KMS-11 (cell line): ENCODE measurements around the gene CFTR.
"Not testable (repeated sequence)": the region's sequence is repeated elsewhere in the genome, so short reads cannot be mapped to it uniquely, and the experiment has no call there.

Experiments used
- H2AFZ ChIP-seq: fragments of 200-600 bp; sonication (generic); 2 replicates; pipeline ENCODE4 v1.6.1; 2016; ENCODE audit warnings: antibody characterized with exemption, mixed run types, low read depth
- H3K27ac ChIP-seq: fragments of 200-600 bp; sonication (generic); 2 replicates; pipeline ENCODE4 v1.6.1; 2016; ENCODE audit warnings: mild to moderate bottlenecking, mixed run types
- H3K27me3 ChIP-seq: fragments of 200-600 bp; sonication (generic); 2 replicates; pipeline ENCODE4 v1.6.1; 2017; ENCODE audit warnings: mild to moderate bottlenecking, low read depth, mixed run types, moderate library complexity; ENCODE audit not compliant: insufficient read depth
- H3K36me3 ChIP-seq: fragments of 200-600 bp; sonication (generic); 2 replicates; pipeline ENCODE4 v1.6.1; 2017; ENCODE audit warnings: mild to moderate bottlenecking, mixed run types; ENCODE audit not compliant: insufficient read depth
- H3K4me1 ChIP-seq: fragments of 200-600 bp; sonication (generic); 2 replicates; pipeline ENCODE4 v1.6.1; 2016; ENCODE audit warnings: mild to moderate bottlenecking, low read depth, mixed run types; ENCODE audit not compliant: poor library complexity, severe bottlenecking
- H3K4me2 ChIP-seq: fragments of 200-600 bp; sonication (generic); 2 replicates; pipeline ENCODE4 v1.7.0; 2016; ENCODE audit warnings: mild to moderate bottlenecking, mixed run types
- H3K4me3 ChIP-seq: fragments of 200-600 bp; sonication (generic); IDR thresholded peaks from 2 replicates; pipeline ENCODE4 v1.6.1; 2017; ENCODE audit warnings: low read depth, low read length, mixed read lengths; ENCODE audit not compliant: insufficient read depth
- H3K79me2 ChIP-seq: fragments of 200-600 bp; sonication (generic); 2 replicates; pipeline ENCODE4 v1.6.1; 2016; ENCODE audit warnings: low read depth, mixed run types; ENCODE audit not compliant: insufficient read depth
- H3K9ac ChIP-seq: fragments of 200-600 bp; sonication (generic); 2 replicates; pipeline ENCODE4 v1.6.1; 2016; ENCODE audit warnings: mild to moderate bottlenecking, mixed run types
- H4K20me1 ChIP-seq: fragments of 200-600 bp; sonication (generic); 2 replicates; pipeline ENCODE4 v1.6.1; 2016; ENCODE audit warnings: mild to moderate bottlenecking, mixed run types; ENCODE audit not compliant: insufficient read depth
- TF ChIP-seq, protein P1 (sequence below): fragments of 200-600 bp; sonication (generic); conservative IDR thresholded peaks from 2 replicates; pipeline ENCODE4 v1.6.1; 2017; ENCODE audit warnings: low read depth, mild to moderate bottlenecking, antibody characterized with exemption, low read length, moderate library complexity, mixed read lengths

Gene CFTR

DNA sequence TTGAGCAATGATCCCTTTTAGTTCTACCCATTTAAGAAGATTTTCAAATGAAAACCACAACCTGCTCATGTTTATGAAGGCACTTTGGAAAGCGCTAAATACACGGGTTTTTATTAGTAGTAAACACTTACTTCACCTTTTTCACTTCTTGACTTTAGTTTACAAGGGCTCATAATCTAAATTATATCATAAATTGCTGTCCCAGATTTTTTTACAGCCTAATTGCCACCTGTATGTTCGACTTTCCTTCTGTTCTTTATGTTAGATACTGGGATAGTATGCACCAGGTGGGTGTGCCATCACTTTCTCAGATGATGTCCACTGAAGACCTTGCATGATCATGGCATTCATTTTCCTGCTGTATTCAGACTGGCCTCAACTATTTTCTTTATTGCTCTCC, 22.5 kb downstream of the CFTR start:
- H3K27me3 ChIP-seq: no peaks in the 10 kb centered on the region
- no peaks in the 10 kb centered on the region for H3K79me2 ChIP-seq
- no peaks in the 10 kb centered on the region for H4K20me1 ChIP-seq
- no peaks in the 10 kb centered on the region for H3K36me3 ChIP-seq
- H3K4me1 ChIP-seq: no peaks in the 10 kb centered on the region
- H3K9ac ChIP-seq: no peak overlapping the region
- H3K4me3 ChIP-seq: no peak overlapping the region
- TF ChIP-seq, protein P1, sequence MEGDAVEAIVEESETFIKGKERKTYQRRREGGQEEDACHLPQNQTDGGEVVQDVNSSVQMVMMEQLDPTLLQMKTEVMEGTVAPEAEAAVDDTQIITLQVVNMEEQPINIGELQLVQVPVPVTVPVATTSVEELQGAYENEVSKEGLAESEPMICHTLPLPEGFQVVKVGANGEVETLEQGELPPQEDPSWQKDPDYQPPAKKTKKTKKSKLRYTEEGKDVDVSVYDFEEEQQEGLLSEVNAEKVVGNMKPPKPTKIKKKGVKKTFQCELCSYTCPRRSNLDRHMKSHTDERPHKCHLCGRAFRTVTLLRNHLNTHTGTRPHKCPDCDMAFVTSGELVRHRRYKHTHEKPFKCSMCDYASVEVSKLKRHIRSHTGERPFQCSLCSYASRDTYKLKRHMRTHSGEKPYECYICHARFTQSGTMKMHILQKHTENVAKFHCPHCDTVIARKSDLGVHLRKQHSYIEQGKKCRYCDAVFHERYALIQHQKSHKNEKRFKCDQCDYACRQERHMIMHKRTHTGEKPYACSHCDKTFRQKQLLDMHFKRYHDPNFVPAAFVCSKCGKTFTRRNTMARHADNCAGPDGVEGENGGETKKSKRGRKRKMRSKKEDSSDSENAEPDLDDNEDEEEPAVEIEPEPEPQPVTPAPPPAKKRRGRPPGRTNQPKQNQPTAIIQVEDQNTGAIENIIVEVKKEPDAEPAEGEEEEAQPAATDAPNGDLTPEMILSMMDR: no peak
- H3K27ac ChIP-seq: no peak overlapping the region
- H3K4me2 ChIP-seq: no peak overlapping the region
- H2AFZ ChIP-seq: no peak overlapping the region

GRCh38 chr7:117505238-117505637, 25.4 kb downstream of the CFTR start:
- H3K79me2 ChIP-seq: no peaks in the 10 kb centered on the region
- TF ChIP-seq, protein P1: no peak
- H3K36me3 ChIP-seq: no peaks in the 10 kb centered on the region
- H3K27me3 ChIP-seq: no peaks in the 10 kb centered on the region
- no peaks in the 10 kb centered on the region for H4K20me1 ChIP-seq
- H3K4me2 ChIP-seq: no peak overlapping the region
- H3K4me1 ChIP-seq: no peaks in the 10 kb centered on the region
- H3K9ac ChIP-seq: no peak overlapping the region
- H3K4me3 ChIP-seq: no peak overlapping the region
- no peak overlapping the region for H2AFZ ChIP-seq
- no peak overlapping the region for H3K27ac ChIP-seq

- TF ChIP-seq, protein P1: no peak
- no peak overlapping the region for H3K9ac ChIP-seq
- H3K4me2 ChIP-seq: no peak overlapping the region
- H3K36me3 ChIP-seq: no peaks in the 10 kb centered on the region
- H3K4me1 ChIP-seq: no peaks in the 10 kb centered on the region
- no peak overlapping the region for H3K27ac ChIP-seq
- no peak overlapping the region for H2AFZ ChIP-seq
- H3K79me2 ChIP-seq: no peaks in the 10 kb centered on the region
- H3K4me3 ChIP-seq: no peak overlapping the region
- no peaks in the 10 kb centered on the region for H3K27me3 ChIP-seq
- no peaks in the 10 kb centered on the region for H4K20me1 ChIP-seq
Measured at GRCh38 chr7:117508676-117509075, 28.9 kb downstream of the CFTR start.

DNA sequence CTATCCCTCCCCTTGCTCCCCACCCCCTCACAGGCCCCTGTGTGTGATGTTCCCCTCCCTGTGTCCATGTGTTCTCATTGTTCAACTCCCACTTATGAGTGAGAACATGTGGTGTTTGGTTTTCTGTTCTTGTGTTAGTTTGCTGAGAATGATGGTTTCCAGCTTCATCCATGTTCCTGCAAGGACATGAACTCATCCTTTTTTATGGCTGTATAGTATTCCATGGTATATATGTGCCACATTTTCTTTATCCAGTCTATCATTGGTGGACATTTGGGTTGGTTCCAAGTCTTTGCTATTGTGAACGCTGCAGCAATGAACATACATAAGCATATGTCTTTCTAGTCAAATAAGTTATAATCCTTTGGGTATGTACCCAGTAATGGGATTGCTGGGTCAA, 37.4 kb downstream of the CFTR start:
- not testable (repeated sequence) for H3K27me3 ChIP-seq, H3K27ac ChIP-seq, H3K4me1 ChIP-seq, H2AFZ ChIP-seq, H4K20me1 ChIP-seq, H3K9ac ChIP-seq, H3K4me2 ChIP-seq, H3K36me3 ChIP-seq, H3K79me2 ChIP-seq, H3K4me3 ChIP-seq

GRCh38 chr7:117530390-117530789, 50.6 kb downstream of the CFTR start:
- H4K20me1 ChIP-seq: no peaks in the 10 kb centered on the region
- no peaks in the 10 kb centered on the region for H3K36me3 ChIP-seq
- H3K4me2 ChIP-seq: no peak overlapping the region
- no peak overlapping the region for H3K9ac ChIP-seq
- H3K27me3 ChIP-seq: no peaks in the 10 kb centered on the region
- no peak overlapping the region for H2AFZ ChIP-seq
- TF ChIP-seq, protein P1: no peak
- H3K4me1 ChIP-seq: no peaks in the 10 kb centered on the region
- no peak overlapping the region for H3K4me3 ChIP-seq
- no peaks in the 10 kb centered on the region for H3K79me2 ChIP-seq
- no peak overlapping the region for H3K27ac ChIP-seq
